Subcutaneous adipose tissue (tissue), 4 donors: ENCODE data around the gene RUNX3. TPM values are rescaled to one million over a fixed set of nuclear protein-coding genes. Genes with fewer than 3 reads are reported as not detected.

Experiments
- total RNA-seq, 4 donors: library from RNA; depleted of rRNA; stranded (reverse); fragments of >200 nt; gene quantifications; one replicate each; pipeline ENCODE4 v1.1.0, GENCODE V29; 2016
- TF ChIP-seq, protein P1 (sequence below): fragments of 450-650 bp; IDR thresholded peaks from one replicate; pipeline ENCODE4 v1.5.1; 2016; ENCODE audit warnings: low read depth, mild to moderate bottlenecking, control low read depth, antibody characterized with exemption, moderate library complexity

RUNX3 gene
- total RNA-seq, 4 donors from 2014 or later: 0.19 to 5.4 (median 3.0) TPM

DNA sequence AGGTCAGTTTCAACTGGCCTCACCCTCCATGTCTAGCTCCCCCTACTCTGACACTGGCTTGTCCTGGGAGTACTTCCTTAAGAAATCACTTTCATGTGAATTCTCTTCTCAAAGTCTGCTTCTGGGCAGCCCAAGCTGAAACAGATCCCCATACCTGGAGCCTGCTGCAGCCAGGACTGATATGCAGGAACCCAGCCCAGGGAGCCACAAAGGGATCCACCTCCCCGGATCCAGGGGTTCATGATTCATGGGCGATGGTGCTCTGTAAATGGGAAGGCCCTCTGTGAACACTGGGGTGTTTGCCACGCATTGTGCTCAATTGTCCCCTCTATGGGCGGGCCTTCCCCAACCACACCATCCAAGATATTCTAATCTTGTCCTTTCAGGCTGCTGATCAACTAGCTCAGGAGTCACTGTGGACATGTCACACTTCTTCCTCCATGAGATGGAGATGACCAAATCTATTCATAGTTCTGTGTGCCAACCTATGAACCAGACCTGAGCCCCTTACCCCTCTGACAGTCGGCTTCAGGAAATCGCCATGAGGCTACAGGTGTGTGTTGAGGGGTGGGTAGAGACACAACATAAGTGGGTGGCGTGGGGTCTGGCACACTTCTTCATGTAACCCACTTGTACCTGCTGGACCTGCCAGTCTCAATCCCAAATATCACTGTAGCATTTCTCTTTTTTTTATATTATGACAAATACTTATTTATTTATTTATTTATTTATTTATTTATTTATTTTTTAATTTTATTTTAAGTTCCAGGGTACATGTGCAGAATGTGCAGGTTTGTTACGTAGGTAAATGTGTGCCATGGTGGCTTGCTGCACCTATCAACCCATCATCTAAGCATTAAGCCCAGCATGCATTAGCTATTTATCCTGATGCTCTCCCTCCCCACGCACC, 41.8 kb downstream of the RUNX3 start:
- TF ChIP-seq, protein P1, sequence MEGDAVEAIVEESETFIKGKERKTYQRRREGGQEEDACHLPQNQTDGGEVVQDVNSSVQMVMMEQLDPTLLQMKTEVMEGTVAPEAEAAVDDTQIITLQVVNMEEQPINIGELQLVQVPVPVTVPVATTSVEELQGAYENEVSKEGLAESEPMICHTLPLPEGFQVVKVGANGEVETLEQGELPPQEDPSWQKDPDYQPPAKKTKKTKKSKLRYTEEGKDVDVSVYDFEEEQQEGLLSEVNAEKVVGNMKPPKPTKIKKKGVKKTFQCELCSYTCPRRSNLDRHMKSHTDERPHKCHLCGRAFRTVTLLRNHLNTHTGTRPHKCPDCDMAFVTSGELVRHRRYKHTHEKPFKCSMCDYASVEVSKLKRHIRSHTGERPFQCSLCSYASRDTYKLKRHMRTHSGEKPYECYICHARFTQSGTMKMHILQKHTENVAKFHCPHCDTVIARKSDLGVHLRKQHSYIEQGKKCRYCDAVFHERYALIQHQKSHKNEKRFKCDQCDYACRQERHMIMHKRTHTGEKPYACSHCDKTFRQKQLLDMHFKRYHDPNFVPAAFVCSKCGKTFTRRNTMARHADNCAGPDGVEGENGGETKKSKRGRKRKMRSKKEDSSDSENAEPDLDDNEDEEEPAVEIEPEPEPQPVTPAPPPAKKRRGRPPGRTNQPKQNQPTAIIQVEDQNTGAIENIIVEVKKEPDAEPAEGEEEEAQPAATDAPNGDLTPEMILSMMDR: no peak

DNA sequence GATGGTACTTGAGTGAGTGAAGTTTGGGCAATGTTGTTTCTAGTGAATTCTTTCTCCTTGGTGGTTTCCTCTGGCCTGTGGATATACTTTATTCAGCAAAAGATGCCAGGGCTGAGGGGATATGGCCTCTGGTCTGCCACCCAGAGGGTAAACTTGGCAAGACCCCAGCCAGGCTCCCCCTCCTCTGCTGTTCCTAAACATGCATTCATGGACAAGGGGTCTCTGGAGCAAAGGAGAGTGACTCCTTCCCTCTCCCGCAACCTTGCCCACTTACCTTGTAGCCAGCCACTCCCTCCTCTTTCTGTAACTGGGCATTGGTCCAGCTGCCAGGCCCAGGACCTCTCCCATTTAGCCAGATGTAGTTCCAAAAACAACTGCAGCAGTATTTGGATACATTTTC, 43.8 kb downstream of the RUNX3 start:
- TF ChIP-seq, protein P1: no peak

DNA sequence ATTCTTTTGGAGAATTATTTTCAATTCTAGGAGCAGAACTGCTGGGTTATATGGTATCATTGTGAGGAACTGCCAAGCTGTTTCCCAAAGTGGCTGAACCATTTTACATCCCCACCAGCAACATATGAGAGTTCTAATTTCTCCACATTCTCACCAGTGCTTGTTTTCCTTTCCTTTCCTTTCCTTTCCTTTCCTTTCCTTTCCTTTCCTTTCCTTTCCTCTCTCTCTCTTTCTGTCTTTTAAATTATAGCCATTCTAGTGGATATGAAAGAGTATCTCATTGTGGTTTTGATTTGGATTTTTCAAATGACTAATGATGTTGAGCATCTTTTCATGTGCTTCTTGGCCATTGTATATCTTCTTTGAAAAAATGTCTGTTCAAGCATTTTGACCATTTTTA, 45.3 kb downstream of the RUNX3 start:
- TF ChIP-seq, protein P1: no peak

- TF ChIP-seq, protein P1: no peak
Measured at GRCh38 chr1:24881034-24881433, 49.0 kb downstream of the RUNX3 start.

- TF ChIP-seq, protein P1: no peak
Measured at GRCh38 chr1:24878775-24879742, 51.0 kb downstream of the RUNX3 start.

GRCh38 chr1:24878045-24878444, 52.0 kb downstream of the RUNX3 start:
- TF ChIP-seq, protein P1: no peak
